ENCODE measurements around the gene JAZF1. TPM values are rescaled to one million over a fixed set of nuclear protein-coding genes. Genes with fewer than 3 reads are reported as not detected.

The JAZF1 gene
- total RNA-seq, 1 donor from 2014 or later = 22.1 TPM

GRCh38 chr7:28124413-28124812 is 56.2 kb downstream of the JAZF1 start:
- intact Hi-C loops (cut with DNase I) = no loop called here
- ATAC-seq (ENCODE audit: poor library complexity) = no peak
- DNase-seq = no peak

- DNase-seq (no peak), ATAC-seq (ENCODE audit: poor library complexity) (no peak)
- intact Hi-C loops (cut with DNase I) = no loop called here
Observed at GRCh38 chr7:28123752-28124151, 56.8 kb downstream of the JAZF1 start.

- ATAC-seq (ENCODE audit: poor library complexity) = no peak
- DNase-seq = no peak
- intact Hi-C loops (cut with DNase I) = no loop called here
Observed at GRCh38 chr7:28121496-28121895, 59.1 kb downstream of the JAZF1 start.

GRCh38 chr7:28116041-28116440 is 64.6 kb downstream of the JAZF1 start:
- no peak for ATAC-seq (ENCODE audit: poor library complexity)
- intact Hi-C loops (cut with DNase I) = no loop called here
- DNase-seq = no peak

GRCh38 chr7:28115261-28115660 is 65.3 kb downstream of the JAZF1 start:
- intact Hi-C loops (cut with DNase I) = no loop called here
- ATAC-seq (ENCODE audit: poor library complexity) (peak; percentile 51), DNase-seq (no peak)

GRCh38 chr7:28114056-28114455 is 66.5 kb downstream of the JAZF1 start:
- DNase-seq (no peak), ATAC-seq (ENCODE audit: poor library complexity) (peak; percentile 10)
- intact Hi-C loops (cut with DNase I) = no loop called here

- ATAC-seq (ENCODE audit: poor library complexity) = no peak
- intact Hi-C loops (cut with DNase I) = no loop called here
Observed at GRCh38 chr7:28112883-28113540, 67.6 kb downstream of the JAZF1 start.

GRCh38 chr7:28112467-28112866 is 68.1 kb downstream of the JAZF1 start:
- DNase-seq (no peak), ATAC-seq (ENCODE audit: poor library complexity) (no peak)
- intact Hi-C loops (cut with DNase I) = no loop called here

More at GRCh38 chr7:28112883-28113540, 67.6 kb downstream of the JAZF1 start:
- no peak for DNase-seq

- DNase-seq (no peak), ATAC-seq (ENCODE audit: poor library complexity) (no peak)
- intact Hi-C loops (cut with DNase I) = no loop called here
Observed at GRCh38 chr7:28112012-28112411, 68.6 kb downstream of the JAZF1 start.

- intact Hi-C loops (cut with DNase I) = no loop called here
- ATAC-seq (ENCODE audit: poor library complexity) = no peak
- no peak for DNase-seq
Observed at GRCh38 chr7:28110427-28111012, 70.1 kb downstream of the JAZF1 start.

- no peak for DNase-seq
- intact Hi-C loops (cut with DNase I) = no loop called here
- ATAC-seq (ENCODE audit: poor library complexity) = no peak
Observed at GRCh38 chr7:28108747-28109146, 71.8 kb downstream of the JAZF1 start.

- intact Hi-C loops (cut with DNase I) = no loop called here
- ATAC-seq (ENCODE audit: poor library complexity) (no peak), DNase-seq (no peak)
Observed at GRCh38 chr7:28107960-28108359, 72.6 kb downstream of the JAZF1 start.

- intact Hi-C loops (cut with DNase I) = no loop called here
- DNase-seq (no peak), ATAC-seq (ENCODE audit: poor library complexity) (peak; percentile 84)
Observed at GRCh38 chr7:28106321-28106829, 74.2 kb downstream of the JAZF1 start.

- DNase-seq (no peak), ATAC-seq (ENCODE audit: poor library complexity) (peak; percentile 46)
- intact Hi-C loops (cut with DNase I) = no loop called here
Observed at GRCh38 chr7:28105234-28105633, 75.4 kb downstream of the JAZF1 start.

- DNase-seq (no peak), ATAC-seq (ENCODE audit: poor library complexity) (no peak)
- intact Hi-C loops (cut with DNase I) = no loop called here
Observed at GRCh38 chr7:28104811-28105210, 75.8 kb downstream of the JAZF1 start.

GRCh38 chr7:28104041-28104541 is 76.5 kb downstream of the JAZF1 start:
- DNase-seq = no peak
- intact Hi-C loops (cut with DNase I) = no loop called here

GRCh38 chr7:28102797-28103196 is 77.8 kb downstream of the JAZF1 start:
- DNase-seq (no peak), ATAC-seq (ENCODE audit: poor library complexity) (peak; percentile 42)
- intact Hi-C loops (cut with DNase I) = no loop called here

More at GRCh38 chr7:28104041-28104541, 76.5 kb downstream of the JAZF1 start:
- ATAC-seq (ENCODE audit: poor library complexity) = no peak

- intact Hi-C loops (cut with DNase I) = no loop called here
- DNase-seq (no peak), ATAC-seq (ENCODE audit: poor library complexity) (peak; percentile 85)
Observed at GRCh38 chr7:28096713-28097112, 83.9 kb downstream of the JAZF1 start.

- intact Hi-C loops (cut with DNase I) = no loop called here
- no peak for ATAC-seq (ENCODE audit: poor library complexity)
- DNase-seq = no peak
Observed at GRCh38 chr7:28095231-28095630, 85.4 kb downstream of the JAZF1 start.

GRCh38 chr7:28093623-28094232 is 86.9 kb downstream of the JAZF1 start:
- DNase-seq (peak; percentile 77), ATAC-seq (ENCODE audit: poor library complexity) (peak; percentile 31)
- intact Hi-C loops (cut with DNase I) = no loop called here

Measured in Right ventricle myocardium superior (tissue), 1 donor.